Activated CD4-positive, alpha-beta T cell treated with anti-CD3 and anti-CD28 coated beads for 4 hours (primary cell): ENCODE data around the gene PDLIM7.

Experiments used
- DNase-seq, 2 donors: peaks; one replicate each; pipeline ENCODE4 v3.0.0-alpha.2; 2020

Gene PDLIM7

DNA sequence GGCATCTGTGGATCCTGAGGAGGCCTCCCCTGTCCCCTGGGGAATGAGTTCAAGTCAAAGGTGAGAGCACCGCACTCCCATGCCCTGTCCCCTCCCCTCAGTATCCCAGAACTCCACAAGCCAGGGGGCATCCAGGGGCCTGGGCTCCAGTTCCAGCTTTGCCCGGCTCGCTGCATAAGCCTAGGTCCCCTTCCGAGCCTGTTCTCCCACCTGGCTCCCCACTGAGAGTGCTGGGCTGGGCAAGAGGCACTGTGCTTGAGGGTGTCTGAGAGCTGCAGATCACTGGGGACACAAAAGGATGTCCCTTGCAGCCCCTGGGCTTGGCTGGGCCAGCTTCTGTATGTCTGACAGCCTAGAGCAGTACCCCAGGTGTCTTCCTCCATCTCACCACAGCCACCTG lies 7.7 kb upstream of the PDLIM7 start:
- no peak for DNase-seq

DNA sequence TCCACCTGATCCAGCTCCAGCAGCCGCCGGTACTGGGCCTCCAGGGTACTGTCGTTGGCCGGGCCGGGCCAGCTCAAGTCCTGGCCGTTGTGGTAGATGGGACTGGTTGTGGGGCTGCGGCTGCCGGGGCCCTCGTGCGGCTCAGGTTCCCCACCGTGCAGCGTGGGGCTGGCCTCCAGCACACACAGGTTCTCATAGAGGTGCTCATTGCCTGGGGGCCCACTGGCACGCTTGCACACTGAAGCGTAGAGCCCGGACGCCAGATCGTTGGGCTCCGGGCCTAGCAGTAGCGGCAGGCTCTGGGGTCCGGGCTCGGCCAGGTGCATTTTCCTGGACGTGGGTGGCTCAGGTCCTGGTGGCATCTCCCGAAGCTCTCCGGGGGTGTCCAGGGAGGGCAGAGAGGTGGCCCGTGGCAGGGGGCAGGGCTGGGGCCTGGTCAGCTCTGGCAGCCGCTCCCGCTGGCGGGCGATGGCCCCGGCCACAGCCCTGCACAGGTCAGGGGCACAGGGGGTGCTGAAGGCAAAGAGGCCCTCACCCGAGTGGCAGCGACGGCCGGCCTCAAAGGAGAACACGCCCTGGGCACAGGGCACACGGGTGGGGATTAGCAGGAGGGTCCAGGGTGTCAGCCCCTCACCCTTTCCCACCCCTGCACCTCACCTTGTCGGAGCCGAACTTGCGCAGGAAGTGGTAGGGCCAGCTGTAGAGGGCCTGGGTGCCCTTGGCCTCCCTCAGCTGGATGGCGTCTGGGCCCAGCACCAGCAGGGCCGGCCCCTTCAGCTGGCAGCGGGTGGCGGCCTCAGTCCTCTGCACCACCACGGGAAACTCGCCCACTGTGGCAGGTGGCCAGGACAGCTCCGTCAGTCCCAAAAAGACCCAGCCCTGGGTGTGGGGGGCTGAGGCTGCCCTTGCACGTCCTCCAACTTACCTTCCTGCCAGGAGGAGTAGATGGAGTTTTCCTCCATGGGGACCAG lies 7.0 kb upstream of the PDLIM7 start:
- DNase-seq, result no peak

DNA sequence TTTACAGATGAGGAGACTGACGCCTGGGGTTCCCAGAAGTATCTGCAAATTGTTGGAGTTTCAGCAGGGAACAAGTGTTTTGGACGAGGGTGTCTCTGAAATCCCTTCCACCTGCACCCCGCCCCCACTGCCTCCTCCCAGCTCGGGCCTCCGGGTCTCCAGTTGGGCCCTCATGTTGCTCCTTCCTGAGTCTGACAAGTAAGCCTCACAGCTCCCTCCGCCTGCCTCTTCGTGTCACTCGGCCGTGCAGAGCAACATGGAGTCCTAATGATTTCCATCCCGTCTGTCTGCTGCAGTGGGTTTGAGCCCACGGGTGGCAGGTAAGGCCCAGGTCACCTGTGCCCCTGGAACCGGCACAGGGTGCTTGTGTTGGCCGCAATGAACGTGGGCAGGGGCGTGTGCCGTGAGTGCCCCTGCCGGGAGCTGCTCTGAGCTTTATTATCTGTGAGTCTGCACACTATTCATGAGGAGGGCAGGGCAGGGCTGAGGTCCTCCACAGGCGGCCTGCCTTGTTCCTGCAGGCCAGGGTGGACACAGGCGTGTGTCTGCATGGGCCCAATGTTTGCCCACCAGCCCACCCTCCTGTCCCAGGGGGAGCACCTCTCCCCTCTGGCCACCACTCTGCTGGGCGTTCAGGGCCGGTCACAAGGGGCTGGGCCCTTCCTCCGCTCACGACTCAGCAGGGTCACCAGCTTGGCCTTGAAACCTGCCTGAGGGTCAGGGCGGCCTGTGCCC lies 6.1 kb upstream of the PDLIM7 start:
- DNase-seq, result no peak

DNA sequence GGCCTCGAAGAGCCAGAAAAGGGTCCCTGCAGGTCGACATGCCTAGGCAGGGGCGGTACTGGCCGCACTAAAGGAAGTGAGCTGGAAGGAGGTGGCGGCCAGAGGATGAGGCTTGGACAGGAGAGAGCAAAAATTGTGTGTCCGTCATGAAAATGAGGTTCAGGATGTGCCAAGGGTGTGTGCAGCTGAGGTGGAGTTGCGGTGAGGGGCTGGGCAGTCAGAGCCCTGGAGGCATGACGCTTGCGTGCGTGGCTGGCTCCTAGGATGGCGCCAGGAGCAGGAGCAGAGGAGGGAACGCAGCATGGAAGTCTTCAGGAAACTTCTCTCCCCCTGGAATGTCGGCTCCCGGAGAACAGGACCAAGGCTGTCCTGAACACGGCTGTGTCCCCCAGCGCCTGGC lies 5.5 kb upstream of the PDLIM7 start:
- no peak for DNase-seq

DNA sequence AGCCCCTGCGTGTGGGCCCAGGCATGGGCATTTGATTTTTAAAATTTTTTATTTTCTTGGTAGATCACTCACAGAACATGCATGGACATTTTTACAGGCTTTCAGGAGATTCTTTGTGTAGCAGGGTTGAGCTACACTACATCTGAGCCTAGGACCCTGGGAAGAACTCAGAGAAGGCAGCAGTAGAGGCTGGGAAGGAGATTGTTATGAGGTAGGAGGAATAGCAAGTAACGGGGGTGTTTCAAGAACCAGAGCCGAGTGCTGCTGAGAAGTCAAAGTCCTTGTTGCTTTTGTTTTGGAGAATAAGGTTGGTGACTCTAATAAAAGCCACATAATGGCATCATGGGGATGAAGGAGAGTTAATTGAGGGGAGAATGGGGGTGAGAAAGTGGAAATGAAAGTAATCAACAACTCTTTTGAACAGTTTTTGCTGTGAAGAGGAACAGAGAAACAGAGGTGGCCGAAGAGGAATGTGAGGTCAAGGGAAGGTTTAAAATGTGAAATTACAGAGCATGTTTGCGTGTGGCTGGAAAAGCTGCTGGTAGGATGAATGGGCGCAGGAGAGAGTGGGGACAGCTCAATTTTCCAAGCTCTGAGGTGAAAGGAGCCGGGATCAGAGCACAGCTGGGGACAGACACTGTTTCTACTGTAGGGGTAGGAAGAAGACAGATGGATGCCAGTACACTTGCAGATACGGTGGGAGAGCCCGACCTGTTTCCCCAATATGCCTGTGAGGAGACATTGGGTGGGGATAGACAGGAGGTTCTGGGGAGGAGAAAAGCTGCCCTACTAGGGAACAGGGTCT lies 4.7 kb upstream of the PDLIM7 start:
- DNase-seq, result no peak

DNA sequence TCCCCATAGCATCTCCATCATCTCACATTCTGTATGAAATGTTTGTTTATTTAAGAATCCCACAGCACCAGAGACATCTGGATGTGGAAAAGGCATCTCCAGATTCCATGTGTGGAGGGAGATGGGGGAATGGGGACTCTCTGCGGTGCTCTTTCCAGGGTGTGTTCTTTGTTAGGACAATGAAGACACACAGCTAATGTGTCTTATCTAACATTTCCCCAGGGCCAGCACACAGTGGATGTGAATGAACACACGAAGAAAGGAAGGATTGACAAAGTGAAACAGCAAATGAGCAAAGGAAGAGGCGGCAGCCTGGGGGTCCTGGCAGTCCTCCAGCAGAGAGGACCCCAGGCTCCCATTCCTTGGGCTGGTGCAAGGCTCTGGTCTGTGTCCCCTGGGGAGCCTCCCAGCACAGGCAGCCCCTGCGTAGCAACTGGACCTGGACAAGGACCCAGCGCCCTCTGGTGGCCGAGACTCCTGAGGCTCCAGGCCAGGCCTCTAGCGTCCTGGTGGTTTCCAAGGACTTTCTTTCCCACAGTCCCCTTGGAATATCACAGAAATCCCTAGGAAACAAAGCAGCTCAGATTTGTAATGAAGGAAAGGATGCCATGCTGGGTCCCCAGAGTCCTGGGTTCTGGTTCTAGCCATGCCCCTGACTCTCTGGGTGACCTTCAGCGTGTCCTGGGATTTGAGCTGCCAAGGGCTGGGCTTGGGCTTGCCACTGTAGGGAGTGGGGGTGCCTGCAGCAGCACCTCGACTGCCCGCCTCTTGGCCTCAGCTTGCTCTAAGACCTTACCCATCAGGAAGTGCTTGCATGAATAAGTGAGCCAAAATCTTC lies 3.5 kb upstream of the PDLIM7 start:
- peak; percentile 85 to 88 for DNase-seq

DNA sequence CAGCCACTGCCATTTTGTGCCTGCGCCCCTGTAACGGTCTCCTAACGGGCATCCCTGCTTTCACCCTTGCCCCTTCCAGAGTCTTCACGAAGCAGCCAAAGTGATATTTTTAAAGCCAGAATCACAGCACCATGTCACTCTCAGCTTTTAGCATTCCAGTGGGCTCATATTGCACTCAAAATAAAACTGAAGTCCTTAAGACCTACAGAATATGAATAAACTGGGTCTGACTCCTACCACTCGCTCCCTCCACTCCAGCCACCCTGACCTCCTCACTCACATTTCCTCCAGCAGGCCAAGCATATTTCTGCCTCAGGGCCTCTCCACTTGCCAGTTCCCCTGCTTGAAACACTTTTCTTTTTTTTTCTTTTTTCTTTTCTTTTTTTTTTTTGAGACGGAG lies 2.4 kb upstream of the PDLIM7 start:
- no peak for DNase-seq

DNA sequence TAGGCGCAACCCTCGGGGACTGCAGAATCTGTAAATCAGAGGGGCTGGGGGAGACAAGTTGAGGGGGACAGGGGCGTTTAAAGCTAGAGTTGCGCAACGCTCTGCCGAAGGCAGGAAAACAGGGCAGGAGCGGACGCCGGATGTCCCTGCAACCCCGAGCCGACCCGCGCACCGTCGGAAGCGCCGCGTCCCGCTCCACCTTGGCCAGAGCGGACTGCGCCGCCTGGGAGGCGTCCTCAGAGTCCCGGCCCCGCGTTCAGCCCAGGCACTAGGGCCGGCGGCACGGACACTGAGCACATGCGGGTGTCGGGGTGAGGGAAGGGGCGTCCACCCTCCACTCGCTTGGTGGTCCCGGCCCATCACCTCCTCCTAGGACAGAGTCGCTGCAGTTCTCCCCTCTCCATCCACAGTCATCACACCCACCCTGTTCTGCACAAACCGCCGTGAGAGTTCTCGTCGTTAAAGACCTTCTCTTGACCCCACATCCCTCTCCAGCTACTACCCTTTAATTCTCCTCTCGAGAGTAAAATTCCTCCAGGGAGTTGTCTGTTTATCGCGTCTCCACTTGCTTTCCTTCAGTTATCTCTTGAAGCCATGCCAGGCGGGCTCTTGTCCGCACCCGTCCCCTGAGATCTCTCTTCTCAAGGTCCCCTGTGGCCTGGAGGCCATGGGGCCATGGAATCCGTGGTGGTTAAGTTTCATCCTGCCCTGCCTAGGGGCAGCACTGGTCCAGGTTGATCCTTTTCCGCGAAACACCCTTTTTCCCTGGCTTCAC lies 796 bp upstream of the PDLIM7 start:
- no peak for DNase-seq

DNA sequence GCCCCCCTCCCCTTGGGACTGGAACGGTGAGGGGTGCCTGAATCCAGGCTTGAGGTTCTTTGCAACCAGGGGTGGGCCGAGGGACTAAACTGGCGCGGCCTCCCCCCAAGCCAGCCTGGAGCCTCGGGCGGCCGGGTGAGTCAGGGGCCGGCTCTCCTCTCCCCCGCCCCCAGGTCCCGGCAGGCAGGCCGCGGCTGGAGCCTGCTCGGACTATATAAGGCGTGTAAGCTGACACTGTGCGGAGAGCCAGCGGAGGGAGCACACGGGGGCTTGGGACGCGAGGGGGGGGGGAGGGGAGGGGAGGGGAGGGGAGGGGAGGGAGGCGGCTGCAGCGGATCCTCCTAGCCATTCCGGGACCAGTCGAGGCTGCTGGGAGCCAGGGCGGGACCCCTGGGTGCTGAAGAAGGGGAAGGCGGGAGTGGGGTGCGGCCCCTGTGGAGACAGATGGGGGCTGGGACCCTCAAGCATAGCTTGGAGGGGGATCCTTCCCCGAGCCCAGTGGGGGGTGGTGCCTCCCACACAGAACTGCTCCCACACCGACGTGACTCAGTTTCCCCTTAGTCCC lies 595 bp downstream of the PDLIM7 start:
- DNase-seq, result no peak

DNA sequence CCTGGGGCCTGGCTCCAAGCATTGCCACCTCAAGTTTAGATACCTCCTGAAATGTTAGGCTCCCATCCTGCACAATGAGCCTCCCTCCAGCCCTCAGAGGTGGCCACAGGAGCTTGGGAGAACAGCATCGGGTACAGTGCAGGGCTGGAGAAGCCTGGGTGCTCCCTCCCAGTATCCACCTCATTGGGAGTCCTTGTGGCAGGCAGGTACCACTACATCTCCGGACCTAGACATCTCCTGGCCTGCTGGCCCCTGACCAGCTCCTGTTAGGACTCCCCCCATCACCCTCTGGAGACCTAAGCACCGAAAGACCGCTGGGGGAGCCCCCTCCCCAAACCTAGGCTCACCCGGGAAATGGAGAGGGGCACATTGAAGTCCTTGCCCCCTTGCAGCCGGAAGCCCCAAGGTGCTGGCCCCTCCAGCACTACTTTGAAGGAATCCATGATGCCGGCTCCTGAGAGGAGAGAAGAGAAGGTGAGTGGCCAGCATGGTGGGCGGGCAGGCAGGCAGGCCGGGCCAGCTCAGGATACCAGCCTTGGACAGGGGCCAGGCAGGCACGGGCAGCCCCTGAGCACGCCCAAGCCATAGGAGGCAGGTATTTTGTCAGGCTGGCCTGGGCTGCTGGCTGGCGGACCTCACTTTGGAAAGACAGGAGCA lies 1.2 kb downstream of the PDLIM7 start:
- DNase-seq, result no peak

DNA sequence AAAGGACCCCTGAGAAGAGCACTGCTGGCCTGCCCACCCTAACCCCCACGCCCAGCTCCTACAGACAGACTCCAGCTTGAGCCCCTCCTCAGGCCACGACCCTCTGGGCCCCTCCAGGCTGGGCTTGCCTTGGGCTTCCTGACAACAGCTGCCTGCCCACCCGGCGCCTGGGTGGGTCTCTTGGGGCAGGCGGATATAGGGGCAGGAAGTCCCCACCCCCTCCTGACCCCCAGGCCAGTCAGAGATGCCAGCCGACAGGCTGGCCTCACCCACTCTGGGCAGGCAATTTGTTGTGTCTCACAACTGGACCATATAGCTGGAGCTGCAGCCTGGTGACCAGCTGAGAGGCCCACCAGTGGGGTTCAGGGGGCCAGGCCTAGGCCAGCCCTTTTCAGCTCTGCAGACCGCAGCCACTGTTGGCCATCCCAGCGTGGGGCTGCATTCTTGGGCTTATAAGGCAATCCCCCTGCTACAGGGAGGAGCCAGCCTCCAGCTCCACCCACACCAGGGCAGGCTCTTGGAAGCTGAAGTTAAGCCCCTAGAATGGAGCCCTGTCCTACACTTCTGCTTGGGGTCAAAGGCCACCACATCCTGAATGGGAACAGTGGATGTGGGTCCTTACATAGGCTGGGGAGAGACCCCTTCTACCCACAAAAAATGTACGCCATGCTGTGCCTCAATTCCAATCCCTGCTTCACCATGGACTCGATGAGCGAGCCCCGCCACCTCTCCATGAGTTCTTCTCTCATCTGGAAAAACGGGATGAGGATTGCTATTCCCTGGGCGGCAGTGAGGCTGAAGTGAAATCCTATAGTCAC lies 2.0 kb downstream of the PDLIM7 start:
- no peak for DNase-seq

DNA sequence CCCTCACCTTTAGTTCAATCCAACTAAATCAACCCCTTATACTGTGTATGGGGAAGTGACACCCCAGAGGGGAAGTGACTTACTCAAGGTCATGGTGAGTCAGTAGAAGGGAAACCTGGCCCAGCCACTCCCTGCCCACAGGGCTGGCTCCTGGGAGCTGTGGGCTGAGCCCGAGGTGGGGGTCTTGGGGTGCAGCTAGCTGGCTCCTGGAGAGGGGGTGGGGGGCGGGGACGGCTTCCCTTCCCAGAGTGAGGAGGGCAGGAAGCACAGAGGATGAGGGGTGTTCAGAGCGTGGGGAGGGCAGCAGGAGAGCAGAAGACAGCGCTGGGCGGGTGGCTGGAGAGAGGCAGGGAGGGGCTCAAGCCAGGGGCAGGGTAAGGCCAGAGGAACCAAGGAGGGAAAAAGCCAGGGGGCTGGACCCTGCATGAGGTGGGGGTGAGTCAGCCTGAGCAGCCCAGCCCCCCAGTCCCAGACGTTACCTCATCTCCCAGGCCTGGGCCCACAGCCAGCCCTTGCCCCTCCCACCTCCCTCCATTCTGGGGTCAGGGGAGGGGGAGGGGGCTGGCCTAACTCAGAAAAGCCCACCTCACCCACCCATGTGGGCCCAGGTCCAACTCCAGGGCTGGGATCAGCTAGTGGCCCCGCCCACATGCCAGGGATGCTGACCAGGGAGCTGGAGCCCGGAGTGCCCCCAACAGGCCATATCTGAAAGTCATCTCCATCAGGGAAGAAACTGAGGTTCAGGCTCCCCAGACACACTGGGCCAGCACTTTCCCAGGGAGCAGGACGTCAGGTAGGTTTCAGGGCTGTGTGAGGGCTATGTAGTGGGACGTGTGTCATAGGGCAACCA lies 2.8 kb downstream of the PDLIM7 start:
- no peak for DNase-seq

DNA sequence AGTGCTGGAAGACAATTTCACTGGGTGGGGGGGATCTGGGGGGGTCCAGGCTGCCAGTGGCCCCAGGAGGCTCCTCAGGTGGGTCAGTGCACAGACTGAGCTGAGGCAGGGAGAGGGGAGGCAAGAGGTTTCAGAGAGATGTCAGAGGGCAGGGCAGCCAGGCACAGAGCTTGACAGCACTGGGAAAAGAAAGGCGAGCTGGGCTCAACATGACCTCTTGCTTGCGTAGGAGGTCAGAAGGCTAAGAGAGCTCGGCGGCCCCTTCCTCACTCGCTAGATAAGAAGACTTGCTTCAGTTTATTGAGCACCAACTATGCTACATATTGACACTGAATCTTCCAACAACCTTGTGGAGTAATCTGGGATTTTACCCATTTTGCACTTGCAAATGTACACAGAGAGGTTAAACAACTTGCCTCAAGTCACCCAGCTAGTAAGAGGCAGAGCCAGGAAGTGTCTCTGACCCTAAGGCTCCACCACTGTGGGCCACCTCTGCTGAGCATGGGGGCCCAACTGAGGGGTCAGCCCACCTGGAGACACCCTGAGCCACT lies 3.5 kb downstream of the PDLIM7 start:
- DNase-seq, result no peak

DNA sequence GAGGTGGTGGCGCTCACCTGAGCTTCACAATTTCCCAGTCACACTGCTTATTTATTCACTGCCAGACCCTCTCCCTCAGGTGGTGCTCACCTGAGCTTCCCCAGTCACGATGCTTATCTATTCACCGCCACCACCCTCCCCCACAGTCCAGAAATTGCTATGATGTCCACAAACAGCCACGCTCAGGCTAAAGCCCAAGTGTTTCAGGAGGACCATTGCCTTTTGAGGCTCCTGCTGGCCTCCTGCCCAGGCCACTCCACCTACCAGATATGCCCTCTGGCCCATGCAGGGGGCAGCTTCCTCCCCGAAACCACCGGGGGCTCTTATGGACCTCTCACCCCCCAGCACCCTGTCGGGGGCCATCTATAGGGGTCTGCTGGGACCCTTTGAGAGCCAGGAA lies 4.6 kb downstream of the PDLIM7 start:
- DNase-seq, result no peak

DNA sequence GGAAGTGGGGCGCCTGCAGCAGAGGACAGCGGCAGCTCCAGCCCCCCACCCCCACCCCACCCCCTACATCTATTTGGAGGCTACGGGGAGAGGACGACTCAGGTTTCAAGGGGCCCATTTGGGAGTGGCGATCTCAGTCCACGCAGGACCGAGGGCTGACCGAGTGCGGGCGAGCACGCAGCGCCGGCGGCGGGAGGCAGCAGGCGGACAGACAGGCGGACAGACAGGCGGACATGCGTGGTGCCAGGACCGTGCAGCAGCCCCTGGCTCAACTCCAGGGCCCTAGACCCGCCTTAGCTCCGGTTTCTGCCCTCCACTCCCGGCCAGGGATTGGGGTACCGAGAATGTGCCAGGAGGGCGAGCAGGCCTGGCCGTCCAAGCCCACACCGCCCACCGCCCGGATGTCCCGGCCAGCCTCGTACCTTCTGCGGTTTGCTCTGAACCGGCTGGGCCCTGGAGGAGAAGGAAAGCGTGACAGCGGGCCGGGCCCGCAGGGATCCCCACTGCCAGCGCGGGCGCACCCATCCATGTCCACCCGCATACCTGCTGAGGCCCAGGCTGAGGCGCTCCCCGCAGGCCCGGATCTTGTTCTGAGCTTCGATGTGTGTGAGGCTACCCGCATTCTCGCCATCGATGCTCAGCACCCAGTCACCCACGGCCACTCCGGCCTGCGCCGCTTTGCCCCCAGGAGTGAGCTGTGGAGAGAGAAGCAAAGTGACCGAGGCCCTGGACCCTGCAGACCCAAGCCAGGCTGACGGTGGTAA lies 5.2 kb downstream of the PDLIM7 start:
- no peak for DNase-seq

DNA sequence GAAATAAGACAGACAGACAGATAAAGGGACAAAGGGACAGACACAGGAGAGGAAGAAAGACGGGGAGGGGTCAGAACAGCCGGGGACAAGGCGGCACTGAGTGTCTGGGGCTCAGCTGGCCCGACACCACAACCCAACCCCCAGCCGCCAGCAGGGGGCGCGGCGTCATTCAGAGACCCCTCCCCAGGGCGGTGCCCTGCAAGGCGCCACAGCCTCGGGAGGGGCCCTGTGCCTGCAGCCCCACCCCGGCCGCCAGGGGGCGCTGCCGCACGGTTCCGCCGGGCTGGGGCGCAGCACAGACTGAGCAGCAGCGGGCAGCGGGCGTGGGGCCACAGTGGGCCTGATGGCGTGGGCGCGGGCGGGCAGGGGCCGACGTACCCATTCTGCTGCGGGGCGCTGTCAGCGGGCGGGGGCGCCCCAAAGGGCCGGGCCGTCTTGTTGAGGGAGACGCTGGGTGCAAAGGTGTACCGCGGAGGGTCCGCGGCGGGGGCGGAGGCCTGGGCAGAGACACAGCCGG lies 5.9 kb downstream of the PDLIM7 start:
- DNase-seq, result no peak

DNA sequence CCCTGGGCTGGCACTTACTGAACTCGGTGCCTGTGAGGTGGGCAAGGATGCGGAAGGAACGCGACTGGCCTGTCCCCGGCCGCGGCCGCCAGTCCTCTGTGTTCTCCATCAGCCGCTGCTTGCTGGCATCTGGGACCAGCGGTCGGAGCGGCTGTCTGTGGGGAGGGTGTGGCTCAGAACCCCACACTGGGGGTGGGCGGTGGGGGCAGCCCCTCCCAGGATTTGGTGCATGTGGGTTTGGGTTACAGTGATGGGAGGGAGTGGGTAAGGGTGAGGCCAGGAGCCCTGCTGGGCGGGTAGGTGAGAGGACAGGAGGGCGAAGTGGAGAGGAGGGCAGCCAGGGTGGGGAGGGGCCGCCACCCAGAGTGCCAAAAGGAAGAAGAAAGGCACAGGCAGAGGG lies 6.4 kb downstream of the PDLIM7 start:
- no peak for DNase-seq
